A673 (cell line): Measurements from ENCODE around the gene CX3CR1.

Experiments used
- EZH2 ChIP-seq: fragments of 200-600 bp; sonication (generic); IDR thresholded peaks from 2 replicates; pipeline ENCODE4 v1.6.1; 2017; ENCODE audit warnings: borderline replicate concordance, low read depth, mild to moderate bottlenecking, mixed read lengths, antibody characterized with exemption, low read length; ENCODE audit not compliant: poor library complexity, severe bottlenecking
- TF ChIP-seq, protein P1 (sequence below): fragments of 300-800, 200-600 bp; sonication (generic); conservative IDR thresholded peaks from 2 replicates; pipeline ENCODE4 v1.5.1; 2017; ENCODE audit warnings: low read depth, mild to moderate bottlenecking, antibody characterized with exemption, low read length, moderate library complexity, mixed read lengths

DNA sequence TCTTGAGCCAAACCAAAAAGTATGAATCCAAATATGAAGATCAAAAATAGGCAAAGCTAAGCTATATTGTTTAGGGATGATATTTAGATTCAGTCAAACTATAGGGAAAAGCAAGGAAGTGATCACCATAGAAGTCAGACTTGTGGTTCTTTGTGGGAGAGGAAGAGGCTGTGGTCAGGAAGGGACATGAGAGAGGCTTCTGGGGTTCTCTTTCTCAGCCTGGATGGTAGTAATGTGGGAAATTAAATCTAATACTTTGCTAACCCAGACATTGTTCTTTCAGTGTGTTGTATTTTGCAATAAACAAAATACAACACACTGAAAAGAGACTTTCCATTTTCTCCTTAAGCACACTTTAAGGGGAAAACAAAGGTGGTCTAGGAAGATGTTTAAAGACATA lies 3.1 kb downstream of the CX3CR1 start:
- TF ChIP-seq, protein P1, sequence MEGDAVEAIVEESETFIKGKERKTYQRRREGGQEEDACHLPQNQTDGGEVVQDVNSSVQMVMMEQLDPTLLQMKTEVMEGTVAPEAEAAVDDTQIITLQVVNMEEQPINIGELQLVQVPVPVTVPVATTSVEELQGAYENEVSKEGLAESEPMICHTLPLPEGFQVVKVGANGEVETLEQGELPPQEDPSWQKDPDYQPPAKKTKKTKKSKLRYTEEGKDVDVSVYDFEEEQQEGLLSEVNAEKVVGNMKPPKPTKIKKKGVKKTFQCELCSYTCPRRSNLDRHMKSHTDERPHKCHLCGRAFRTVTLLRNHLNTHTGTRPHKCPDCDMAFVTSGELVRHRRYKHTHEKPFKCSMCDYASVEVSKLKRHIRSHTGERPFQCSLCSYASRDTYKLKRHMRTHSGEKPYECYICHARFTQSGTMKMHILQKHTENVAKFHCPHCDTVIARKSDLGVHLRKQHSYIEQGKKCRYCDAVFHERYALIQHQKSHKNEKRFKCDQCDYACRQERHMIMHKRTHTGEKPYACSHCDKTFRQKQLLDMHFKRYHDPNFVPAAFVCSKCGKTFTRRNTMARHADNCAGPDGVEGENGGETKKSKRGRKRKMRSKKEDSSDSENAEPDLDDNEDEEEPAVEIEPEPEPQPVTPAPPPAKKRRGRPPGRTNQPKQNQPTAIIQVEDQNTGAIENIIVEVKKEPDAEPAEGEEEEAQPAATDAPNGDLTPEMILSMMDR, result no peak
- no peak for TF ChIP-seq EZH2
